ENCODE measurements around the gene LCN10. TPM values are rescaled to one million over a fixed set of nuclear protein-coding genes. Genes with fewer than 3 reads are reported as not detected.

LCN10 gene
- total and polyA plus RNA-seq, 2 of the 13 experiments (the other 11 are each of a cell fraction or from before 2014, with no cell fraction given) = 0.53 to 0.61 TPM

DNA sequence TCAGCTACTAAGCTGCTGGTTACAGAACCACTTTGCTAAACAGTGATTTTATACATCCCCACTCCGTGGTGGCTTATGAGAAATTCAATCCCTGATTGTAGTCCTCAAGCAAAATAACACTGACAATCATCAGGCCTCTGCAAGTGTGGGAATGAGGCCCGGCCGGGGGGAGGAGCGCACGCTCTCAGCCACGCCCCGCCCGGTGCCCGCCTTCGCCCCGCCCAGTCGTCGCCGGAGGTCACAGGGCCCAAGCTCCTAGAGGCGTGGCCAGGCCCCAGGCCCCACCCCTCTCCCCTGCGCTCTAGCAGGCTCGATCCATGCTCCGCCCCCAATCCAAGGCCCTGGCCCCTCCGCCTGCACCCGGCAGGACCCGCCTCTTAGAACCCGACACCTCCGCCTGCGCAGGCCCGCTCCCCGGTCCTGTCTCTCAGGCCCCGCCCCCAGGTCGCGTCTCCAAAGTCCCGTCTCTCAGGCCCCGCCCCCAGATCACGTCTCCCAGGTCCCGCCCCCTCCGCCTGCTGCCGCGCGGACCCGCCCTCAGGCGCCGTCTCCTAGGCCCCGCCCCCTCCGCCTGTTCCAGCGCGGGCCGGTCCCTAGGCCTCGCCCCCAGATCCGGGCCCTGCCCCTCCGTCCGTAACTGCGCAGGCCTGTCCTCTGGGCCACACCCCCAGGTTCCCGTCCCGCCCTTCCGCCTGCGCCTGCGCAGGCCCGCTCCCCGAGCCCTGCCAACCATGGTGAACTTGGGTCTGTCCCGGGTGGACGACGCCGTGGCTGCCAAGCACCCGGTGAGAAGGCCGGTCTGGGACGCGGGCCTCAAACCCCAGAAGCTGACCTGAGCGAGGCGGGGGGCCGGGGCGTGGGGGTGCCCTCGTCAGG is 48.1 kb upstream of the LCN10 start, which contains the start of gene TMEM141 (continued):
- TF ChIP-seq, protein P1, sequence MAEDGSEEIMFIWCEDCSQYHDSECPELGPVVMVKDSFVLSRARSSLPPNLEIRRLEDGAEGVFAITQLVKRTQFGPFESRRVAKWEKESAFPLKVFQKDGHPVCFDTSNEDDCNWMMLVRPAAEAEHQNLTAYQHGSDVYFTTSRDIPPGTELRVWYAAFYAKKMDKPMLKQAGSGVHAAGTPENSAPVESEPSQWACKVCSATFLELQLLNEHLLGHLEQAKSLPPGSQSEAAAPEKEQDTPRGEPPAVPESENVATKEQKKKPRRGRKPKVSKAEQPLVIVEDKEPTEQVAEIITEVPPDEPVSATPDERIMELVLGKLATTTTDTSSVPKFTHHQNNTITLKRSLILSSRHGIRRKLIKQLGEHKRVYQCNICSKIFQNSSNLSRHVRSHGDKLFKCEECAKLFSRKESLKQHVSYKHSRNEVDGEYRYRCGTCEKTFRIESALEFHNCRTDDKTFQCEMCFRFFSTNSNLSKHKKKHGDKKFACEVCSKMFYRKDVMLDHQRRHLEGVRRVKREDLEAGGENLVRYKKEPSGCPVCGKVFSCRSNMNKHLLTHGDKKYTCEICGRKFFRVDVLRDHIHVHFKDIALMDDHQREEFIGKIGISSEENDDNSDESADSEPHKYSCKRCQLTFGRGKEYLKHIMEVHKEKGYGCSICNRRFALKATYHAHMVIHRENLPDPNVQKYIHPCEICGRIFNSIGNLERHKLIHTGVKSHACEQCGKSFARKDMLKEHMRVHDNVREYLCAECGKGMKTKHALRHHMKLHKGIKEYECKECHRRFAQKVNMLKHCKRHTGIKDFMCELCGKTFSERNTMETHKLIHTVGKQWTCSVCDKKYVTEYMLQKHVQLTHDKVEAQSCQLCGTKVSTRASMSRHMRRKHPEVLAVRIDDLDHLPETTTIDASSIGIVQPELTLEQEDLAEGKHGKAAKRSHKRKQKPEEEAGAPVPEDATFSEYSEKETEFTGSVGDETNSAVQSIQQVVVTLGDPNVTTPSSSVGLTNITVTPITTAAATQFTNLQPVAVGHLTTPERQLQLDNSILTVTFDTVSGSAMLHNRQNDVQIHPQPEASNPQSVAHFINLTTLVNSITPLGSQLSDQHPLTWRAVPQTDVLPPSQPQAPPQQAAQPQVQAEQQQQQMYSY (CRISPR knock-in tag; IDR thresholded peaks at IDR 0.05) = 0 out of 2 replicates have a peak, but pooled peaks have one; percentile 12
- TF ChIP-seq FOXP1 (IDR thresholded peaks at IDR 0.05) (no peak), FOXP1 (CRISPR knock-in tag; IDR thresholded peaks at IDR 0.05) (no peak), NONO (IDR thresholded peaks at IDR 0.05) (no peak), NONO (CRISPR knock-in tag; conservative IDR thresholded peaks at IDR 0.05) (peak; percentile 58), ZNF292 (CRISPR knock-in tag; IDR thresholded peaks at IDR 0.05; ENCODE audit: borderline replicate concordance, low read depth) (no peak), ZNF703 (CRISPR knock-in tag; IDR thresholded peaks at IDR 0.05; ENCODE audit: borderline replicate concordance) (no peak), TARDBP (CRISPR knock-in tag; IDR thresholded peaks at IDR 0.05) (no peak), BHLHE40 (IDR thresholded peaks at IDR 0.05; ENCODE audit: low read length) (no peak), ZNF264 (CRISPR knock-in tag; IDR thresholded peaks at IDR 0.05) (peak; percentile 81; the same call in 1 of the 2 replicates), ZFP90 (CRISPR knock-in tag; IDR thresholded peaks at IDR 0.05; ENCODE audit: borderline replicate concordance) (0 out of 2 replicates have a peak, but pooled peaks have one; percentile 51), MAZ (IDR thresholded peaks at IDR 0.05; ENCODE audit: borderline replicate concordance, low read depth, low read length) (peak; percentile 71), MAZ (CRISPR knock-in tag; IDR thresholded peaks at IDR 0.05; ENCODE audit: low read depth) (0 out of 2 replicates have a peak, but pooled peaks have one; percentile 47), MEIS2 (CRISPR knock-in tag; IDR thresholded peaks at IDR 0.05) (peak; percentile 66), DMAP1 (CRISPR knock-in tag; IDR thresholded peaks at IDR 0.05) (no peak), CEBPB (IDR thresholded peaks at IDR 0.05; ENCODE audit: borderline replicate concordance, low read depth, low read length) (no peak), ZNF335 (CRISPR knock-in tag; IDR thresholded peaks at IDR 0.05) (peak; percentile 14; the same call in 1 of the 2 replicates)
- TF ChIP-seq, protein P2, sequence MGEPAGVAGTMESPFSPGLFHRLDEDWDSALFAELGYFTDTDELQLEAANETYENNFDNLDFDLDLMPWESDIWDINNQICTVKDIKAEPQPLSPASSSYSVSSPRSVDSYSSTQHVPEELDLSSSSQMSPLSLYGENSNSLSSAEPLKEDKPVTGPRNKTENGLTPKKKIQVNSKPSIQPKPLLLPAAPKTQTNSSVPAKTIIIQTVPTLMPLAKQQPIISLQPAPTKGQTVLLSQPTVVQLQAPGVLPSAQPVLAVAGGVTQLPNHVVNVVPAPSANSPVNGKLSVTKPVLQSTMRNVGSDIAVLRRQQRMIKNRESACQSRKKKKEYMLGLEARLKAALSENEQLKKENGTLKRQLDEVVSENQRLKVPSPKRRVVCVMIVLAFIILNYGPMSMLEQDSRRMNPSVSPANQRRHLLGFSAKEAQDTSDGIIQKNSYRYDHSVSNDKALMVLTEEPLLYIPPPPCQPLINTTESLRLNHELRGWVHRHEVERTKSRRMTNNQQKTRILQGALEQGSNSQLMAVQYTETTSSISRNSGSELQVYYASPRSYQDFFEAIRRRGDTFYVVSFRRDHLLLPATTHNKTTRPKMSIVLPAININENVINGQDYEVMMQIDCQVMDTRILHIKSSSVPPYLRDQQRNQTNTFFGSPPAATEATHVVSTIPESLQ (CRISPR knock-in tag; conservative IDR thresholded peaks at IDR 0.05) = no peak; the same call in 1 of the 2 replicates
- TF ChIP-seq, protein P3, sequence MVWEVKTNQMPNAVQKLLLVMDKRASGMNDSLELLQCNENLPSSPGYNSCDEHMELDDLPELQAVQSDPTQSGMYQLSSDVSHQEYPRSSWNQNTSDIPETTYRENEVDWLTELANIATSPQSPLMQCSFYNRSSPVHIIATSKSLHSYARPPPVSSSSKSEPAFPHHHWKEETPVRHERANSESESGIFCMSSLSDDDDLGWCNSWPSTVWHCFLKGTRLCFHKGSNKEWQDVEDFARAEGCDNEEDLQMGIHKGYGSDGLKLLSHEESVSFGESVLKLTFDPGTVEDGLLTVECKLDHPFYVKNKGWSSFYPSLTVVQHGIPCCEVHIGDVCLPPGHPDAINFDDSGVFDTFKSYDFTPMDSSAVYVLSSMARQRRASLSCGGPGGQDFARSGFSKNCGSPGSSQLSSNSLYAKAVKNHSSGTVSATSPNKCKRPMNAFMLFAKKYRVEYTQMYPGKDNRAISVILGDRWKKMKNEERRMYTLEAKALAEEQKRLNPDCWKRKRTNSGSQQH (CRISPR knock-in tag; IDR thresholded peaks at IDR 0.05; ENCODE audit: low read depth) = no peak
- TF ChIP-seq, protein P4, sequence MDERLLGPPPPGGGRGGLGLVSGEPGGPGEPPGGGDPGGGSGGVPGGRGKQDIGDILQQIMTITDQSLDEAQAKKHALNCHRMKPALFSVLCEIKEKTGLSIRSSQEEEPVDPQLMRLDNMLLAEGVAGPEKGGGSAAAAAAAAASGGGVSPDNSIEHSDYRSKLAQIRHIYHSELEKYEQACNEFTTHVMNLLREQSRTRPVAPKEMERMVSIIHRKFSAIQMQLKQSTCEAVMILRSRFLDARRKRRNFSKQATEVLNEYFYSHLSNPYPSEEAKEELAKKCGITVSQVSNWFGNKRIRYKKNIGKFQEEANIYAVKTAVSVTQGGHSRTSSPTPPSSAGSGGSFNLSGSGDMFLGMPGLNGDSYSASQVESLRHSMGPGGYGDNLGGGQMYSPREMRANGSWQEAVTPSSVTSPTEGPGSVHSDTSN (CRISPR knock-in tag; IDR thresholded peaks at IDR 0.05) = no peak
- TF ChIP-seq, protein P5, sequence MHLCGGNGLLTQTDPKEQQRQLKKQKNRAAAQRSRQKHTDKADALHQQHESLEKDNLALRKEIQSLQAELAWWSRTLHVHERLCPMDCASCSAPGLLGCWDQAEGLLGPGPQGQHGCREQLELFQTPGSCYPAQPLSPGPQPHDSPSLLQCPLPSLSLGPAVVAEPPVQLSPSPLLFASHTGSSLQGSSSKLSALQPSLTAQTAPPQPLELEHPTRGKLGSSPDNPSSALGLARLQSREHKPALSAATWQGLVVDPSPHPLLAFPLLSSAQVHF (CRISPR knock-in tag; IDR thresholded peaks at IDR 0.05) = no peak
